ENCODE data around the gene RNASE13.

RNASE13 gene, protein sequence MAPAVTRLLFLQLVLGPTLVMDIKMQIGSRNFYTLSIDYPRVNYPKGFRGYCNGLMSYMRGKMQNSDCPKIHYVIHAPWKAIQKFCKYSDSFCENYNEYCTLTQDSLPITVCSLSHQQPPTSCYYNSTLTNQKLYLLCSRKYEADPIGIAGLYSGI

GRCh38 chr14:21034707-21035106 is at the start of gene RNASE13:
Gene RNASE13 (minus strand): TSS chr14:21034807. CDS start chr14:21034288, 519 bp downstream.
- no peak for DNase-seq

DNA sequence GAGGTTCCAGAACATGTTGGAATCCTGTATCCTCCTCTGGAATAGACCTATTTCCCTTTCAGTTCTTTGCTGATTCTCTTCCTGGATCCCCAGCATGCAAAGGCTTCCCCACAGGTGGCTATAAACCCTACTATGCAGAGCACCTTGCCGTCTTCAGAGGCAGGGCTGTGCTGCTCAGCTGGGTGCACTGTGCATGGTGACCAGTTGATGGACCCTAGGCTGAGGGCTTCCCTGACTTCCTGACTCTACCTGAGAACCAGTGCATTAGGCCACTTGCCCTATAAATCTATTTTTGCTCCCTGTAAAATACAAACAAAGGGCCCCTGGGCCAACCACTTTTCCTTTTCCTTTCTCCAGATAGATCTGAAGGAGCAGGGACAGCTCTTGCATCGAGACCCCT is 49.8 kb upstream of the RNASE13 start:
- DNase-seq, result no peak

GRCh38 chr14:21083565-21084325 is 49.1 kb upstream of the RNASE13 start:
- no peak for DNase-seq

GRCh38 chr14:21081521-21082142 is 47.0 kb upstream of the RNASE13 start:
- DNase-seq, result no peak

DNA sequence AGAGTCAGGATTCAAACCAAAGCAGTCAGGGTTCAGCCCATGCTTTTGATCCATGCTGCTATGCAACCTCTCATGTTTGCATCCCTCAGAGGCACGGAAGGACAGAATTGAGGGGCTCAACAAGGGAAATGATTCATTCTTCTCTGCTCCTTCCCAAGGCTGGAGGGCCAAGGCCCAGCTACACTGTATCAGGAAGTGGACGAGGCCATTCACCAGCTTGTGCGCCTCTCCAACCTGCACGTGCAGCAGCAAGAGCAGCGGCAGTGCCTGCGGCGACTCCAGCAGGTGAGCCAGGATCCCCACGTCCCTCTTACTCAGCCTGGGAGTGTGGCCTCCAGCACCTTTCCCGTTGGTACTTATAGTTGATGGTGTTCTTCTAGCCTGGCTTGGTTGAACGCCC is 44.1 kb upstream of the RNASE13 start:
- no peak for DNase-seq

DNA sequence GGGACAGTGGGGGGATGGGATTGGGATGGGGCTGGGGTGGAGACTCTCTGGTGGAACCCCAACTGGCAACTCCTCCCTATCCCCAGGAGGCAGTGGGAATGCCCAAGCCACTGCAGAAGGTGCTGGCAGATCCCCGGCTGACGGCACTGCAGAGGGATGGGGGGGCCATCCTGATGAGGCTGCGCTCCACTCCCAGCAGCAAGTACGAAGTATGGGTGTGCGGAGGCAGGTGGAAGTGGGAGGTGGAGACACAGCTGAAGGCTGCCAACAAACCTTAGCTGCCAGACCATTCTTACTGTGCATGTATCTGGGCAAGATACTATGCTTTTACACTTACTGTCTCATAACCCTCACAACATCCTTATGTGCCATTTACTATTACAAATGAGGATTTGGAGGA is 43.7 kb upstream of the RNASE13 start:
- no peak for DNase-seq

DNA sequence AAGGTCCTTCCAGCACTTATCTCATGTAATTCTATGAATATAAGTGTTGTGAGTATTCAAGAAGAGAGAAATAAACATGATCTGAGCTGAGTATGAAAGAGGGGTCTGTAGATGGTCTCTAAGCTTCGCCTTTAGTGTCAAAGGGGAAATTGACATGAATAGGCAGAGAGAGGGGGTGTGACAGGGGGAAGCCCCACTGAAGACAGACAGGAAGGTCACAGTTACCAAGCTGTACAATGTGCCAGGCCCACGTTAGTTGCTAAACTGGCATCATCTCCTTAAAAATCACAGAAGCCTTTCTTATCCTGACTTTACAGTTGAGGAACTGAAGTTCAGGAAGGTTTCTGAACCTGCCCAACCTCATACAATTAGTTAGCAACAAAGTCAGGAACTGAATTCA is 43.1 kb upstream of the RNASE13 start:
- no peak for DNase-seq

DNA sequence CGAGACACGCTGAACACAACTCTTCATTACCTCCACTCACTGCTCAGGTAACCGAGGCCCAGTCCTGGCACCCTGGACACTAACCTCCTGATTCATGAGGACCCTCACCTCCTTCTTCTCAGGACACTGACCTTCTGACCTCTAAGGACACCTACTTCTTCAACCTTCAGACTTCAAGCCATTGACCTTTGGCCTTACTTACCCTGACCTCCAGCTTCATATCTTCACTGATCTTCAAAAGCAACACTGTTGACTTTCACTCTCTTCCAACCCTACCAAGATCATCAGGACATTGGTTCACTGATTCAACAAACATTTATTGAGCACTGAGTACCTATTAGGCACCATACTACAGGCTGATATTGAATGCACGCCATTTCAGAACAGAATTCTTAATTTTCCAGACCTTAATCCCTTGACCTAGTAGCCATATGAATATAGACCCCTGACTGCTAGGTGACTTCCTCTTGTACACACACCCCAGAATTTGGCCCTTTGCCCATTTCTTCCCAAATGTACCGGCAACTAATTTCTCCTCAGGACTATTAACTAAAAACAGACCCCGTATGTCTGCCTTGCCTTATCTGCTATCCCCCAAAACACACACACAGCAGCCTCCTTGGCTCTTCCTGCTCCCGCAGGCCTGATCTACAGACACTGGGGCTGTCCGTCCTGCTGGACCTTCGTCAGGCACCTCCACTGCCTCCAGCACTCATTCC is 41.3 kb upstream of the RNASE13 start:
- DNase-seq, result no peak

DNA sequence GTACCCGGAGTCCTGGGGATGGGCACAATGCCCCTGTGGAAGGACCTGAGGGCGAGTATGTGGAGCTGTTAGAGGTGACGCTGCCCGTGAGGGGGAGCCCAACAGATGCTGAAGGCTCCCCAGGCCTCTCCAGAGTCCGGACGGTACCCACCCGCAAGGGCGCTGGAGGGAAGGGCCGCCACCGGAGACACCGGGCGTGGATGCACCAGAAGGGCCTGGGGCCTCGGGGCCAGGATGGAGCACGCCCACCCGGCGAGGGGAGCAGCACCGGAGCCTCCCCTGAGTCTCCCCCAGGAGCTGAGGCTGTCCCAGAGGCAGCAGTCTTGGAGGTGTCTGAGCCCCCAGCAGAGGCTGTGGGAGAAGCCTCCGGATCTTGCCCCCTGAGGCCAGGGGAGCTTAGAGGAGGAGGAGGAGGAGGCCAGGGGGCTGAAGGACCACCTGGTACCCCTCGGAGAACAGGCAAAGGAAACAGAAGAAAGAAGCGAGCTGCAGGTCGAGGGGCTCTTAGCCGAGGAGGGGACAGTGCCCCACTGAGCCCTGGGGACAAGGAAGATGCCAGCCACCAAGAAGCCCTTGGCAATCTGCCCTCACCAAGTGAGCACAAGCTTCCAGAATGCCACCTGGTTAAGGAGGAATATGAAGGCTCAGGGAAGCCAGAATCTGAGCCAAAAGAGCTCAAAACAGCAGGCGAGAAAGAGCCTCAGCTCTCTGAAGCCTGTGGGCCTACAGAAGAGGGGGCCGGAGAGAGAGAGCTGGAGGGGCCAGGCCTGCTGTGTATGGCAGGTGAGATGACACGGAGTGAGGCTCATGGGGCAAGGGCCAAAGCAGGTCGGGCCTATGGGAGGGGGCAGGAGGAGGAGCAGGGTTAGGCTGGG is 40.0 kb upstream of the RNASE13 start:
- no peak for DNase-seq

DNA sequence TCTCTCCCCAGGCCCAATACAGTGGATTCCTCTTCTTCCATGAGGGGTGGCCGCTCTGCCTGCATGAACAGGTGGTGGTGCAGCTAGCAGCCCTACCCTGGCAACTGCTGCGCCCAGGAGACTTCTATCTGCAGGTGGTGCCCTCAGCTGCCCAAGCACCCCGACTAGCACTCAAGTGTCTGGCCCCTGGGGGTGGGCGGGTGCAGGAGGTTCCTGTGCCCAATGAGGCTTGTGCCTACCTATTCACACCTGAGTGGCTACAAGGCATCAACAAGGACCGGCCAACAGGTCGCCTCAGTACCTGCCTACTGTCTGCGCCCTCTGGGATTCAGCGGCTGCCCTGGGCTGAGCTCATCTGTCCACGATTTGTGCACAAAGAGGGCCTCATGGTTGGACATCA is 39.3 kb upstream of the RNASE13 start:
- DNase-seq, result no peak

GRCh38 chr14:21072781-21073339 is 38.3 kb upstream of the RNASE13 start:
- DNase-seq, result no peak

DNA sequence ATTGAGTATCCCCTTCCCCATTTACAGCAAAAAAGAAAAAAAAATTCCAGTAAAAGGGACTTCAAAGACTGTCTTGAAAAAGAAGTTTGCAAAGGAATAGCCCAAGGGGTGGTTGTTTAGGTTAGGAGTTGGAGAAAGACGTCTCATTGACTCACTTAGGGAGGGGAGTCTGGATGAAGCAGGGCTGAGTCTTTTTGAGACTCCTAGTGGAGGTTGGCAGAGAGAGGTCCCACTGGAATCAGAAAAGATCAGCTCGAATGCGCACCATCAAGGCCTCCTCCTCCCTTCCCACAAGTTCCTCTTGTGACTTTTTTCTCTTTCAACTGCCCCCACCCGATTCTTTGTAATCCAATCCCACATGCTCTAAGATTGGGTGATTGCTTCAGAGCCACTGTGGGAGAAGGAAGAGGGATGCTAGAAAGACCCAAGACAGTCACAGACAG is 37.4 kb upstream of the RNASE13 start:
- peak; percentile 86 for DNase-seq

DNA sequence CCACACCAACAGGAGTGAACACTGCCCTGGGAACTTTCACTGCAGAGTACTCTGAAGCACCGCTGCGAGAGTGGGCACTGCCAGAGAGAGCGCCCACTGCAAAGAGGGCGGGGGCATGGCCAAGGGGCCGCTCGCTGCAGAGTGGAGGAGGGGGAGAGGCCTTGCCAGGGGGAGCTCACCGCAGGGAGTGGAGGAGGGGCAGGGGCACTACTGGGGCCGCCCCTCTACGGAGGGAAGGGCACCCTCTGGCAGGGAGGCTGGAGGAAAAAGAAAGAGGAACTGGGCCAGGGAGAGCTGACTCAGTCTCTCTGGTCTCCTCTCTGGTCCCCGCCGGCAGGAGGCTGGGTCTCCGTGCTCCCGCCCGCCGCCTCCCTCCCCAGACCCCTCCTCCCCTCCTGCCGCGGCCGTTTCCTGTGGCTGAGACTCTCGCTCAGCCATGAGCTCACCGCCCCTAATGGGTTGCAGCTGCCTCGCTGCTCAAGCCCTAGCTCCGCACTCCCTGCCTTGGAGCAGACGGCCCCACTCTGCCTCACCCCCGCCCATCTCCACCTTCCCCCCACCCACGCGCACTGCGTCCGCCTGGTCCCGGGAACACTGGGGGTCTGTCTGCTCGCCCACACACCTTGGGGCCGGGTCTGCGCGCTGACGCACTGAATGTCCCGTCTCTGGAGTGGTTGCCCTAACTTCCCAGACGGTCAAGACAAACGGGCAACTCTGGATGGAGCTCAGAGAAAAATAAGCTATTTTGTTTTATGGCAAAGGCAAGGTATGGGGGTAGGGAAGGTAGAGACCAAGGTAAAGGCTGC is 36.8 kb upstream of the RNASE13 start:
- peak; percentile 90 for DNase-seq

GRCh38 chr14:21070610-21071224 is 36.1 kb upstream of the RNASE13 start:
- peak; percentile 49 for DNase-seq

- DNase-seq, result no peak
These were observed 35.5 kb upstream of the RNASE13 start, which contains the start of gene ARHGEF40 for GRCh38 chr14:21070083-21070609. Gene ARHGEF40 (plus strand): TSS chr14:21070304. CDS start chr14:21070397, 93 bp downstream.

GRCh38 chr14:21069388-21070082 is 34.9 kb upstream of the RNASE13 start:
- DNase-seq, result no peak

DNA sequence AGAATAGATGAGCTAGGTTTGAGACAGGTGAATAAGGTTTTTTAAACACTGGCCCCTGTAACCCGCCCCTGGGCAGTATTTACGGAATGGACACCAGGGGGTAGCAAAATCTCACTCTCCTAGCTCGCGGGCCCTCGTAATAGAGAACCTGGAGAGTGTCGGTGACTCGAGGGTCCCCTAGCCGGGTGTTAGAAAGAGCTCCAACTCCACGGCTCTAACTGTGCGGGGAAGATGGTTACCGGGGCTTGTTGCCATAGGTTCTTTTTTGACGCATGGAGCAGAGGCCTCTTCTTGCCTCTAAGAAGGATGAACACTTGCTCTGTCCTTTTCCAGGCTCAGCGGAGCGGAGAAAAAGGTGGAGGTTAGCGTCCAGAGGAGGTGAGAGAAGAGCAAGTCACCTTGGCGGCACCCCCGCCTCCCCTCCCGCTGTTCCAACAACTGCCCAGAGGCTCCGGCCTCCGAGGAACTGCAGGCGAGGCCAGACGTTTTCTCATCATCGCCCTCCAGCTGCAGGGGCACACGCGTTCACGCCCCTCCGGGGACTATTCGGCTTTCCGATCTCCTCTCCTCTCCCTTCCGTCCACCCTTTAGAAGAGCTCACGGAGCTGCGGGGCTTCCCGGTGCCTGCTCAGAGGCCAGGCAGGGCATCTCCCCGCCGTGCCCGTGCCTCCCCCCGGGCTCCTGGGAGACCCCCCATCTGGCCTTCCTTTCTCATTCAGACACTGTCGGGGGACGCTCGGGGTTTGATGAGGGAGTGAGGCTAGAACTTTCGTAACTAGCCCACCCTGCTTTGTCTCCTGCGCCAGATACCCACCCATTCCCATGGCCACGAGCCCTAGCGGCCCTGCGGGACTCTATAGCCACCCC is 34.1 kb upstream of the RNASE13 start:
- peak; percentile 27 for DNase-seq

GRCh38 chr14:21066882-21067502 is 32.4 kb upstream of the RNASE13 start:
- DNase-seq, result no peak
